NCI-H128 (cell line): ENCODE results near the gene PLCL1.

Experiments
- DNase-seq: peaks from one replicate; lab custom pipeline; 2025; ENCODE audit not compliant: unreplicated experiment; lab: John Stamatoyannopoulos, UW

Gene PLCL1

DNA sequence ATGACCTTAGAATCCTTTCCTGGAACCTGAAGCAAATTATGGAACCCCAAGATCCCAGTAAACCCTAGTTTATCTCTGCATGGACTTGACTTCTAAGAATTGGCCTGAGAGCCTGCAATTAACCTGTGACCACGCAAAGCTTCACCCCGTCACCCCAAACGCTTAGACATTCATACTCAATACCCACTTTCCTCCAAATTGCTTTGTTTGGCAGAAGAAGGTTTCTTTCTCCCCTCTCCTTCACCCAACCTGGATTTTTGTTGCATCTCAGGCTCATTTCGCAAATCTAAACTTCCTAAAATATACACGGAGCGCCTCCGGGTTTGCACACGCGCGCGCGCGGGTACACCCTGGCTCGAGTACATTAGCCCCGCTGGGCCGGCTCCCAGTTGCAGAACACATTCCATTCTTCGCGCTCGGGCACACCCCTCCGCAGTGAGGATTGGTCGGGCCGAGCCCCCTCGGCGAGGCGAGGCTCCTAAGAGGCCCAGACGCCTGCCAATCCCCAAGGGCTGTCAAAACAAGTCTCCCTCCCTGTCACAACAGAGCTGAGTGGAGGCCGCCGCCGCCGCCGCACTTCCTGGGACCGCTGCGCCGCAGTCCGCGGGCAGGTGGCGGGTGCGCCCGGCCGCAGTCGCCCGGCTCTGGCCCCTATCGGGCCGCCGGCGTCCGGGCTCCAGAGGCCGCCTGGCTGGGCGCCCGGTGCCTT, at the start of gene PLCL1:
PLCL1 (plus strand) TSS at position 545 of the 709 bp plus-strand sequence.
- DNase-seq: peak; percentile 69

DNA sequence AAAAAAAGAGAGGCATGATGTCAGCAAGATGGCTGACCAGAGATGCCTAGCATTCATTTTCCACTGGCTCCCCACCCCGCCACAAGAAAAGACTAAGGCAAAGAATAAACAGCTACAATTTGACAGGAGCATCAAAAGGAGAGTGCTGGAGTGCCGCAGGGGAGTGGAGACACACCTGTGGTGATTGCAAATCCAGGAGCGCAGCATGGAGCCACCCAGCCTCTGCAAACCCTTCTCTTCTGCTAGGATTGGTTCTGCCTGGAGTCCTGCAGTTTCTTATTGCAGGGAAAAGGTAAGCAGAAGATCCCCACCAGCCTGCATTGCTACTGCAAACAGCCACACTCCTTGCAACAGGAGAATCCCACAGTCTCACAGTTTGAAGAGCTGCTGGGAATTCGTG, 45.4 kb upstream of the PLCL1 start:
- no peak for DNase-seq

DNA sequence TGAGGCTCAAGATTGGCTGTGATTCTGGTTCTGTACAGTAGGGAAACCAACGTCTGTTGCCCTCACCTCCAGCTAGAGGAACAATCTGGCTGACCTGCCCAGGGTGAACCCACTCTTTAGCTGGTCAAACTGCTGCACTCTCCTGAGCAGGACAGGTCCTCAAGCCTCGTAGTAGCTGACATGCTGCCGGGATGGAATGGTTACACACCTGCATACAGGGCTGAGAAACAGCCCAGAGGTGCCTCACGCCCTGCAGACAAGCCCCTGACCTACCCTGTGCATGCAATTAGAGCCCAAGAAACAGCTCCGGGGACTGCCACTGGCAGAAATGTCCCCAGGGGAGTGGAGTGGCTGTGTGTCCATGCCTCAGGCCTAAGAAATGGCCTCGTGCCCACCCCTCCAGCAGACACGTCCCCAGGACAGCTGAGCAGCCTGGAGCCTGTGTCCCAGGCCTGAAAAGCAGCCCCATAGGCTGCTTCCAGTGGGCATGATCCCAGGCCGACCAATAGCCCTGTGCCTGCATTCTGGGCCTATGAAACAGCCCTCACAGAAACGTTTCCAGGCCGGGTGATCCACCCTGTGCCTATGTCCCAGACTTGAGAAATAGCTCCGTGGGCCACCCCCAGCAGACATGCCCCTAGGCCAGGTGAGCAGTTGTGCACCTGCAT, 44.6 kb upstream of the PLCL1 start:
- DNase-seq: no peak

DNA sequence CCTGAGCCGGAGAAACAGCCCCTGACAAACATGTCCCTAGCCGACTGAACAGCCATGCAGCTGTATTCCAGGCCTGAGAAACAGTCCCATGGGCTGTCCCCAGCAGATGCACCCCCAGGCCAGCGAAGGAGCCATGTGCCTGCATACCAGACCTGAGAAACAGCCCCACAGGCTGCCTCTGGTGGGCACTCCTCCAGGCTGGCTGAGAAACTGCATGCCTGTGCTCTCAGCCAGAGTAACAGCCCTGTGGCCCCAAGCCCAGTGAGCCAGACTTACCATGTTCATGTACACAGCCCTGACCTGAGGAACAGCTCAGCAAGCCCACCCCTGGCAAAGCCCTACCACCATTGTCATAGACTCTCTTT, 44.1 kb upstream of the PLCL1 start:
- no peak for DNase-seq

DNA sequence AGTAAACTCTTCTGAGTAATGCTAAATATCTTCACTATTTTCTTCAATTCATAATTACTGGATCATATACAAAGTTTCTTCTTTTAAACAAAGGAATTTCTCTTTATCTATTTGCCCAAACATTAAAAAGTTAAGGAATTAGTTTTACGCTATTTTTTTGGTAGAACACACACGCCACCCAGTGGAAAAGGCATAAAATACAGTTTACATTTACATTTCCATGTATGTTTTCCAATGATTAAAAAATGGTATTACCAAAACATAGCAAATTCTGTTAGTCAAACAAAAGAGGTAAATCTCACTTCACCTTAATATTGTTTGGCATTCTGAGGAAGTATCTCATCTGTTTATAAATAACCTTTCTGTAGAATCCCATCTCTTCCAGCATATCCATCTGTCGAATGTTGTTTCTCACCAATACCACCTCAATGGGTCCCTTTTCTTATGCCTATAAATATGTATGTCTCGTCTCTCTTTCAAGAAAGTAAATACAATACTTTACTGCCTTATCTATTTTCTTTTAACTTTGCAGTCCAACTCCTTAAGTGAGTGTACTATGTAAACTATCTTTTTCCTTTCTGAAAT, 26.5 kb upstream of the PLCL1 start:
- no peak for DNase-seq

DNA sequence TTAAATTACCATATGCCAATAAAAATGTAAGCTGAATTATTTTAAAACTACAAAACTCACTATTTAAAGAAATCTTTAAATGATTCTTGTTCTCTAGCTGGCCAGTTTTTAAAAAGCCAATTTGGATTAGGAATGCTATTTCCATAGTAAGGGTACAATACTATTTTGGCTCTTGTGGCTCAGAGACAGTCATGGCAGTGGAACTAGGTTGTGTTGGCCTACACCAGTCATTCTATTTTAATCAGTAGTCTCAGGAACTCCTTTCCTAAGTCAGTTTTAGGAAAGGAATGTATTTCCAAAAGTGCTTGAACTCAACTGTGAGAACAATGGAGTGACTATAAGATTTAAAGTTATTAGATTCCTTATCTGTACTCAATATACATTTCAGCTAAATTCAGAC, 25.1 kb upstream of the PLCL1 start:
- no peak for DNase-seq

DNA sequence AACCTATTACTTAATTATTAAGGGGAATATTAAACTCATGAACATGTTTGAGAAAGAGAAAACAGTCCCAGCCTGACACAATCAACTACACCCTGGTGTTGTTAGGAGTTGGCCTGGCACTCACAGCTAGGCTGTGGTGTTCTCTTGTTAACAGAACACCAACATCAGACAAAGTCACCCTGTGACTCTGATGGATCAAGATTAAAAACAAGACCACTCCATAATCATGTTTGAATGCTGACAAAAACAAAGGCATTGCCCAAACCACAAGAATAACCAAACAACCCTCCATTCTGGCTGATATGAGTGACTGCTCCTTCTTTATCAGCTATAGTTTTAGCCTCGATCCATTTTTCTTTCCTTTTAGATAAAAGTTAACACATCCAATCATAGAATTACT, 22.3 kb upstream of the PLCL1 start:
- no peak for DNase-seq

DNA sequence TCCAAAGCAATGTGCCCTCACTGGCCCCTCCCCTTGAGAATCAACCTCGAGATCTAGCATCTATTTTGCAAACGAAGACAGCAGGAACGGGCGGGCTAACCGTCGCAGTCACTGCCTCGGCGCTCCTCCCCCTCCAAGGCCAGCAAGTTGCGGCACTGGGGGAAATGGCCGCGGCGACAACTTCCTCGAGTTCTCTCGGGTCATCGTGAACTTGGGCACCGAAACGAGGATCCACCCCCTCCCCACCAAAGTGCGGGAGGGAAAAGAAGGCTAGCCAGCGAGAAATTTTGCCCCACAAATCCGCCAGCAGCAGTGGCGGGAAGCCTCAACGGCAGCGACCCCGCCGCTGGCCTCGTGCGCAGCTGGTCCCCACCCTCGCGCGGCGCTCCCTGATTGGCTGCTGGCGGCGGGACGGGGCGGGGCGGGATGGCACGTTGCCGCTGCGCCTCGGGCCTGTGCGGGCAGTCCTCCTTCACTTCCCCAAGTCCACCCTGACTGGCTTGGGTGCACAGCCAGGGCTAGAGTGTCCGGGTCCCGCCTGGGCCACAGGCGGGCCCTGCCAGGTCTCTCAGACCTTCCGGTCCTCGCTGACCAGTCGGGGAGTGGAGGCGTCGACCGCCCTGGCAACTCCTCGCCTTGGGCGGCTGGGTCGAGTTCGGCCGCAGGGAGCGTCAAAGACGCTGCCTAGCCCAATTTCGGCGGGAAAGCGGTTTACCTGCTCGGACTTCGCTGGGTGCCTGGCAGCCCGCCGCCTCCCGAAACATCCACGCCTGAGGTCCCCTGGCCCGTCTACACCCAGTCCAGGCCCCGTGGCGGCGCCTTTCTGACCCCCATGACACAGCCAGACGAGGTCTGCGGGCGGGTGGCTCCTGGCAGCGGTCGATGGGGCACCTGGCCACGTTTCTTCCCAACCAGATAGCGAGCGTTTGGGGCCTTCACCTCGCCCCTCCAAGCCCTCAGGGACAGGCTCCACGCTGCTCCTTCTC, 19.1 kb upstream of the PLCL1 start, which contains the start of gene BOLL:
BOLL (minus strand) TSS at position 364 of the 986 bp plus-strand sequence. CDS start 3,469 bp downstream, outside the sequence.
- no peak for DNase-seq

DNA sequence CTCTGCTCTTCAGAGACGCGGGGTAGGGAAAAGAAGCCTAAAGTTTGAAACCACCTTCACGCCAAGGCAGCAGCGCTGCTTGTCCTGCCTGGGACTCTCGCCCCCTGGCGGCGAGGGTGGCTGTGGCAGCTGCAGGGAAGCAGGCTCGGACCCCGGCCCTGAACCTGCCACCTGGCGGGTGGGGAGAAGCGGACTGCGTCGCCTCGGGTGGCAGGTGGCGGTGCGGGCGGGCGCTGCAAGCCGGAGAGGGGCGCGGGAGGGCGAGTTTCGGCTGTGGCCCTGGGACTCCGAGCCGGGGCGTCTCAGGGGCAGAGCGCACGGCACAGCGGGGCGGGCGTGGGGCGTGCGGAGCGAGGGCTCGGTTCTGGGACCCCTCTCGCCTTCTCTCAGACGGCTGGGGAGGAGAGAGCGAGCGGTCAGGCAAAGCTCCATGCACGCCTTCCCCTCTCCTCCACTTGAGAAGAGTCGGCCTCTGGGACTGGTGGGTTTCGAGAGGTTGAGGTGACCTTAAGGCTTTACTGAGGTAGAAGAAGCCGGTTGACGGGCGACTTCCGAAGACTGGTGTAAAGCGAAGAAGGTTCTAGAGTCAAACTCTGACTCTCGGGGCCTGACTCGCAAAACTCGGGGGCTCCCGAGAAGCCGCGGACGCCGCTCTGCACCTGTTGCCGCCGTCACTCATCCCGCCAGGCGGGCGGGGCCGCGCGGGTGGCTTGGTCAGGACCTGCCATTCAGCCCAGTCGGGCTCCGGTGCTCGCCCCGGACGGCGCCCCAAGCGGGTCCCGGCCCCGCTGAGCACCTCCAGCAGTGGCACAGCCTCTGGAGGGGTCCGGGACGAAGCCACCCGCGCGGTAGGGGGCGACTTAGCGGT, 18.1 kb upstream of the PLCL1 start:
- DNase-seq: no peak

DNA sequence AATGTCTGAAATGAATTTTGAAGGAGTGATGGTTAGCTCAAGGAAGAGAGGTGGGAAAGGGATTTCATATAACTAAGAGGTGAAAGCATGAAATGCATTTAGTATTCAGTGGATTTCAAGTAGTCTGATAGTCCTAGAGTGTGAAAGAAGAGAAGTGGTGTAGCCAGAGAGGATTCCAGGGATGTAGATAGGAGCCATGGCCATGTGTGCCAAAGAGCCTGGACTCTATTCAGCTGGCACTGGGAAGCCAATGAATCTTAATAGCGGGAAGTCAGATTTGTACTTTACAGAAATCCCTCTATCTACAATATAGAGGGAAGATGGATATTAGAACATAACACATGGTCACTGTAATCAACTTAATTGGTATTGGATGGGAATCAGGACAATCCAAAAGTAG, 10.9 kb upstream of the PLCL1 start:
- DNase-seq: no peak

DNA sequence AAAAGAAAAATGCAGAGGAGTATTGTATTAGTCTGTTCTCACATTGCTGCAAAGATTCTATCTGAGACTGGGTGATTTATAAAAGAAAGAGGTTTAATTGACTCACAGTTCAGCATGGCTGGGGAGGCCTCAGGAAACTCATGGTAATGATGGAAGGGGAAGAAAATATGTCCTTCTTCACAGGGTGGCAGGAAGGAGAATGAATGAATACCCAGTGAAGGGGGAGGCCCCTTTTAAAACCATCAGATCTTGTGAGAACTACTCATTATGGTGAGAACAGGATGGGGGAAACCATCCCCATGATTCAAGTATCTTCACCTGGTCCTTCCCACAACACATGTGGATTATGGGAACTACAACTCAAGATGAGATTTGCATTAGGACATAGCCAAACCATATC, 9.1 kb upstream of the PLCL1 start:
- DNase-seq: no peak

DNA sequence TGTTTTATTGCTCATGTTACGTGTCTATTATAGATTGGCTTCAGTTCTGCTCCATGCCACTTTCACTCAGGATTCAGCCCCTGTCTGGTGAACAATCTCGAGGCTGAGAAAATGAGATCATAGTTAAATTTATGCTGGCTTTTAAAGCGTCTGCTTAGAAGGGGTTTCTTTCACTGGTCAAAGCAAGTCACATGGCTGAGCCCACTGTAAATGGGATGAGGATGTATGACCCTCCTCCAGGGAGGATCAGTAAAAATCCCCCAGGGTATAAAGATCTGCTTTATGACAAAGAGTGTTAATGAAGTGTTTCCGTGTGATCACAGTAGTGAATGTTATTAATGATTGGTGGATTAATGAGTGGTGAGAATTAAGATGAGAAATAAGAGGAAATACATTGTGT, 6.2 kb upstream of the PLCL1 start:
- no peak for DNase-seq

DNA sequence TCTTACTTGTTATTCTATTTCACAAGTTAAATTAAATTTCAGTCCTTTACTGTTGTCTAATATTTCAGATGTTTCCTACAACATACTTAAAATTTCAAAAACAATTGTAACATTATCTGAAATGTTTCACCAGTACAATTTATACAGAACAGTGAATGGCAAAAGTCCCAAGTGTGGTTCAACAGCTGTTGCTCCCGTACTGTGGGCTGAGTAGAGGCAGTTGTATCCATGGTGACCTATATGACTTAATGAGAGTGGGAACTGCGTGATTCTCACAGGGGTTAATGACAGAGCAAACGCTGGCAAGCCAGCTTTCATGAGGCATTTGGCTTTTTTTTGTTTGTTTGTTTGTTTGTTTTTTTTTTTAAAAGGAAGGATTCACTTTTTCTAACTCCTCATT, 5.3 kb upstream of the PLCL1 start:
- no peak for DNase-seq

DNA sequence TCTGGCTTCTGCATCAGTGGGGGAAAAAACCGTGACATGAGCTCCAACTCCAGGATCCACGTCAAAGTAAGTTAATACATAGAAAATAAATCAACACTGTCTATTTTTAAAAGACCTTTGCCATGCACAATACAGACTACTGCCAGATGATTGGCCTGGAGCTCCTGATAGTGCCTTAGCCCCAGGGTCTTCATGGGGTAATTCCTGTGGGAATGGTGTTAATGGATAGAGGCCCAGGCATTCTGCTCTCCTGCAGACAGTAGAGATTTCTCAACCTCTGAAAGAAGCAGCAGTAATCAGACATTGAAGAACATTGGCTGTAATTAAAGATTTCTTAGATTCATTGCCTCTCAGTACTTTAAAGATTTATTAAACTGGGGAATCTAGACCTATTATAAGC, 4.3 kb upstream of the PLCL1 start:
- no peak for DNase-seq

DNA sequence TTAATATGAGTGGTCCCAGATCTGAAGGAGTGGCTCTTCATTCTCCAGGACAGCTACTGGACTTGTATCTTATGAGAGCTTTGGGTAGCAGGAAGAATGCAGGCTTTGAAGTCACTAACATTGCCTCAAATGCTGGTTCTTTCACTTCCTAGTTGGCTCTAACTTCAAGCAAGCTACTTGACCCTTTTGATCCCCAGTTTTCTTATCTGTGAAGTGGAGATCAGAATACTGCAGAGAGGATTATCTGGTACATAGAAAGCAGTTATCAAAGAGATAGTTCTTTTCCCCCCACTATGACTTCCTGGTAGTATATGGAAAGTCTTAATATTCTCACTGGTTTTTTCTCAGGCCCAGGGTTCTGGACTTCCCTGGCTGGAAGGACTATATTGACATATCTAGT, 3.4 kb upstream of the PLCL1 start:
- DNase-seq: no peak

DNA sequence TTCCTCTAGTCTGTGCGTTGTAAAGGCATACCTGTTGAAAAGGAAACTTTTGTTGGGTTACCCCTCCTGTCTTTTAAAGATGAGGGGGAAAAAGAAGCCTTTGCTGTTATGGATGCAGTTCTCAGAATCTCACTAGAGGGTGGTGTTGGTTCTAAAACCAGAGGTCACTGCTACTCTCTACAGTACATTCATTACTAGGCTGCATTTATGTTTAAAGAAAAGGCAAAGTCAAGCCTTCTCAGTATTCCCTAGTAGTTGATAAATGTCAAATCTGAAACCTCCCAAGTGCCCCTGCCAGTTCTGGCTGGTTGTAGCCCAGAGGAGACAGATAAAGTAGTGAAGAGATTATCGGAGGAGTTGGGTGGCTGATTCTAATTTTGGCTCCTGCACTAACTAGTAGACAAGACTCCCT, 1.4 kb upstream of the PLCL1 start:
- no peak for DNase-seq

DNA sequence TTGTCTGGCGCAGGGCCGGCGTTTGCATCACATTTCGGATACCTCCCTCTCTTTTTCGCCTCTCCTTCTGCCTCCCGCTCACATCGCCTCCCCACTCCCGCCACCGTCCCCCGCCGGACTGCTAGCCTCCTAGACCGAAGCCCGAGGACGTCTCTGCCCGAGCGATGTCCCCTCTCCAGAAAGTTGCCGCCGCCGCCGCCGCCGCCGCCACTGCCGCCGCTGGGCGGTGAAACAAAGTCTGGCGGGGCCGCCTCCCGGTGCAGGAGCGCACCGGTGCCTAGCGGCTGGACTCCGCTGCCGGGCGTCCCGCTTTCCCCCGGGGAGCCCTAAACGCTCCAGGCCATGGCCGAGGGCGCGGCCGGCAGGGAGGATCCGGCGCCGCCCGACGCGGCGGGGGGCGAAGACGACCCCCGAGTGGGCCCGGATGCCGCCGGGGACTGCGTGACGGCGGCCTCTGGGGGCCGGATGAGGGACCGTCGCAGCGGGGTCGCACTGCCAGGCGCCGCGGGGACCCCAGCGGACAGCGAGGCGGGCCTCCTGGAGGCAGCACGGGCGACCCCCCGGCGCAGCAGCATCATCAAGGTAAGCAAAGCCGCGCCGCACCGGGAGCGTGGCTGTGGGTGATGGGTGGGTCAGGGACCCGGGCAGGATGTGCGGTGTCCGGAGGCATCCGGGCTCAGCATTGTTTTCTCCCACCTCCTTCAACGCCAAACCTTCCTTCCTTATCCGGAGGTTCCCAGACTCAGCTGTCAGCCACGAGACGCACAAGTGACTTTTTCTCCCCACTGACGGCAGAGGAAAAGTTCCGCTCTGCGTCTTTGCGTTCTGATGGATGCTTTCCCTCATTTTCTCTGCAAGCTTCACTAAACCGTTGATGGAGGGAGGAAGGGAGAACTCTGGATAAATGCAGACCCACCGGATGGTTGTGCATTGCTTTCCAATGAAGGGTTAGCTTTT, 643 bp downstream of the PLCL1 start:
- no peak for DNase-seq

DNA sequence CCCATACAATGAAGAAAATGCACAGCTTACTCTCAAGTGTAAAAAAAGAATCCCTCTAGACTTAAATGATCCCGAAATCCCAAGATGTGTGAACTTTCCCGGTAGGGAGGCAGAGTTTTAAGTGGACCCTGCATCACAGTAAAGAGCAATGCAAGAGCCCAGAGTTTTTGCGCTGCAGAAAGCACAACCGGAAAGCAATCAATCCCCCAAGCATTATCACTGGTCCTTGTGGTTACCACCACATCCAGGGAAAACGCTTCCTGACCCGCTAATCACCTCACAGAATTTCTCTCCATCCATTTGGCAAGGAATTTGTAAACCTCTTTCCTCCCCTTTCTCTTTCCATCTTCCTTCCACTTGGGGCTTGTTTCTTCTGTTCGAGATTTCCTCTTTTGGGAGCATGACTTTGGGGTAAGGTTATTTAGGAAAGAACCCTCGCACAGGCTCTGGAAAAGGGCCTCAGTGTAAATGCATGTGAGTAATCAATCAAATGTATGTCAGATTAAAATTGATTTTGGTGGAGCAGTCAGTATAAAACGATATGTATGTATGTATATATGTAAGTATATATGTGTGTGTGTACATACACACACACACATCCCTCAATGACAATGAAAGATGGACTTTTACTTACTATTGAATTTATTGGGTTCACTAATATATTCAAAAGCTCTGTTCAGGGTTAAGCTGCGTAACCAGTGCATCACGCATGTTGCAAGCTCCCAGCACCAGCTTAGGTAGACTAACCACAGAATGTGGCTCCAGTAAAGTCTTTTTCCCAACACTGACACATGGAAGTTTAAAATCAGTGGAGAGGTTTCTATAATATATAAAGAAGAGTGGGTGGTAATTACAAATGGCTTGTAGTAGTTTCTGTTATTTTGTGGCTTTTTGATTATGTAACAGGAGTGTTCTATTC, 1.6 kb downstream of the PLCL1 start:
- DNase-seq: no peak
